H9 (cell line): ENCODE measurements around the gene PNLIP. TPM values are rescaled to one million over a fixed set of nuclear protein-coding genes. Genes with fewer than 3 reads are reported as not detected.

Experiments used
- DNase-seq: peaks from one replicate; pipeline ENCODE4 v3.0.0-alpha.2; 2017
- H2AFZ ChIP-seq: one replicate; pipeline ENCODE4 v1.6.1; 2013; ENCODE audit warnings: mild to moderate bottlenecking, low read length, control low read depth, moderate library complexity
- H2AK5ac ChIP-seq: 2 replicates; pipeline ENCODE4 v1.6.1; 2013; ENCODE audit warnings: low read length, control low read depth, mixed read lengths; ENCODE audit not compliant: insufficient read length
- H2BK120ac ChIP-seq: one replicate; pipeline ENCODE4 v1.6.1; 2013; ENCODE audit warnings: low read depth, mild to moderate bottlenecking, low read length, control low read depth, inconsistent platforms; ENCODE audit not compliant: poor library complexity, severe bottlenecking
- H2BK12ac ChIP-seq: 2 replicates; pipeline ENCODE4 v1.6.1; 2013; ENCODE audit warnings: low read length, control low read depth, mixed read lengths, low read depth; ENCODE audit not compliant: insufficient read length
- H2BK15ac ChIP-seq: 2 replicates; pipeline ENCODE4 v1.6.1; 2013; ENCODE audit warnings: low read depth, low read length, control low read depth
- H2BK20ac ChIP-seq: one replicate; pipeline ENCODE4 v1.6.1; 2013; ENCODE audit warnings: low read depth, mild to moderate bottlenecking, low read length, control low read depth, inconsistent platforms; ENCODE audit not compliant: poor library complexity, severe bottlenecking
- H2BK5ac ChIP-seq: 2 replicates; pipeline ENCODE4 v1.6.1; 2013; ENCODE audit warnings: low read length, control low read depth, mixed read lengths; ENCODE audit not compliant: insufficient read length
- H3K14ac ChIP-seq: 2 replicates; pipeline ENCODE4 v1.6.1; 2013; ENCODE audit warnings: low read length, control low read depth; ENCODE audit not compliant: insufficient read depth
- H3K18ac ChIP-seq: 2 replicates; pipeline ENCODE4 v1.6.1; 2013; ENCODE audit warnings: low read depth, mild to moderate bottlenecking, mixed read lengths, low read length, control low read depth; ENCODE audit not compliant: insufficient read length
- H3K23ac ChIP-seq: 2 replicates; pipeline ENCODE4 v1.6.1; 2013; ENCODE audit warnings: low read length, control low read depth, mixed read lengths, low read depth; ENCODE audit not compliant: insufficient read length
- H3K23me2 ChIP-seq: 2 replicates; pipeline ENCODE4 v1.6.1; 2013; ENCODE audit warnings: low read depth, mild to moderate bottlenecking, mixed read lengths, low read length, control low read depth; ENCODE audit not compliant: insufficient read length, poor library complexity, severe bottlenecking
- H3K27ac ChIP-seq: 2 replicates; pipeline ENCODE4 v1.5.1; 2013; ENCODE audit warnings: low read length, control low read depth, mixed read lengths, low read depth; ENCODE audit not compliant: insufficient read length
- H3K27me3 ChIP-seq: 2 replicates; pipeline ENCODE4 v1.6.1; 2013; ENCODE audit warnings: low read length, control low read depth, inconsistent platforms; ENCODE audit not compliant: insufficient read depth
- H3K4ac ChIP-seq: 2 replicates; pipeline ENCODE4 v1.6.1; 2013; ENCODE audit warnings: low read depth, mild to moderate bottlenecking, control low read depth, inconsistent platforms, low read length, moderate library complexity
- H3K4me1 ChIP-seq: 2 replicates; pipeline ENCODE4 v1.6.1; 2013; ENCODE audit warnings: low read length, control low read depth, inconsistent platforms; ENCODE audit not compliant: insufficient read depth
- H3K4me2 ChIP-seq: 2 replicates; pipeline ENCODE4 v1.6.1; 2013; ENCODE audit warnings: low read length, control low read depth, mixed read lengths; ENCODE audit not compliant: insufficient read length, insufficient read depth
- H3K56ac ChIP-seq: 2 replicates; pipeline ENCODE4 v1.6.1; 2013; ENCODE audit warnings: low read depth, mild to moderate bottlenecking, mixed read lengths, low read length, control low read depth; ENCODE audit not compliant: insufficient read length
- H3K79me1 ChIP-seq: 2 replicates; pipeline ENCODE4 v1.6.1; 2013; ENCODE audit warnings: low read depth, mild to moderate bottlenecking, moderate library complexity, low read length, control low read depth, inconsistent platforms; ENCODE audit not compliant: insufficient read depth, poor library complexity, severe bottlenecking
- H3K79me2 ChIP-seq: 2 replicates; pipeline ENCODE4 v1.6.1; 2013; ENCODE audit warnings: low read length, control low read depth, inconsistent platforms; ENCODE audit not compliant: insufficient read depth
- H3K9ac ChIP-seq: 2 replicates; pipeline ENCODE4 v1.6.1; 2013; ENCODE audit warnings: low read length, control low read depth, mixed read lengths; ENCODE audit not compliant: insufficient read length; ENCODE audit errors: extremely low read depth
- H3K9me3 ChIP-seq: one replicate; pipeline ENCODE4 v1.6.1; 2013; ENCODE audit warnings: low read depth, low read length, inconsistent platforms; ENCODE audit not compliant: control insufficient read depth
- H3T11ph ChIP-seq: one replicate; pipeline ENCODE4 v1.6.1; 2013; ENCODE audit warnings: mild to moderate bottlenecking, low read length, control low read depth, inconsistent platforms
- H4K20me1 ChIP-seq: one replicate; pipeline ENCODE4 v1.6.1; 2013; ENCODE audit not compliant: control insufficient read depth, insufficient read length, insufficient read depth
- H4K5ac ChIP-seq: 2 replicates; pipeline ENCODE4 v1.6.1; 2013; ENCODE audit warnings: low read depth, mild to moderate bottlenecking, mixed read lengths, low read length, control low read depth; ENCODE audit not compliant: insufficient read length
- H4K8ac ChIP-seq: replicated peaks from 2 replicates; pipeline ENCODE4 v1.6.1; 2013; ENCODE audit warnings: low read length, control low read depth, mixed read lengths, low read depth; ENCODE audit not compliant: insufficient read length
- H4K91ac ChIP-seq: 2 replicates; pipeline ENCODE4 v1.6.1; 2013; ENCODE audit warnings: low read depth, mild to moderate bottlenecking, moderate library complexity, mixed read lengths, low read length, control low read depth; ENCODE audit not compliant: insufficient read length
- H3K27ac Mint-ChIP-seq, 3 experiments: 2 replicates in 2 of 3; 3 replicates in 1 of 3; pipeline ENCODE4 v1.8.0; 2020 to 2021; ENCODE audit warnings: mixed read lengths in 3 of 3, mild to moderate bottlenecking in 1 of 3, moderate library complexity in 1 of 3
- H3K27me3 Mint-ChIP-seq: 2 replicates; pipeline ENCODE4 v1.8.0; 2021; ENCODE audit warnings: low read depth, mild to moderate bottlenecking, moderate library complexity, mixed read lengths
- H3K36me3 Mint-ChIP-seq, 3 experiments: 2 replicates in 2 of 3; 3 replicates in 1 of 3; pipeline ENCODE4 v1.8.0; 2020 to 2021; ENCODE audit warnings: low read depth in 3 of 3, mixed read lengths in 3 of 3; ENCODE audit not compliant: insufficient read depth in 1 of 3
- H3K4me1 Mint-ChIP-seq, 2 experiments: 2 replicates each; pipeline ENCODE4 v1.8.0; 2020; ENCODE audit warnings: mixed read lengths in 2 of 2
- H3K4me3 Mint-ChIP-seq, 2 experiments: 2 replicates in 1 of 2; 3 replicates in 1 of 2; pipeline ENCODE4 v1.8.0; 2020 to 2021; ENCODE audit warnings: mild to moderate bottlenecking in 2 of 2, mixed read lengths in 2 of 2, moderate library complexity in 1 of 2
- H3K9me3 Mint-ChIP-seq, 2 experiments: 2 replicates in 1 of 2; 3 replicates in 1 of 2; pipeline ENCODE4 v1.8.0; 2020; ENCODE audit warnings: mild to moderate bottlenecking in 2 of 2, mixed read lengths in 2 of 2, moderate library complexity in 1 of 2
- WGBS: extraction: QIAGEN DNeasy Blood & Tissue Kit; methylation state at CpG from one replicate; pipeline ENCODE4 v1.1.7; 2013; ENCODE audit warnings: missing lambda C conversion rate, low lambda C conversion rate, mixed read lengths; ENCODE audit not compliant: insufficient read length; ENCODE audit errors: extremely low coverage; 5-methylcytosine and 5-hydroxymethylcytosine counted together
- total RNA-seq: library from RNA; stranded (reverse); gene quantifications from 2 replicates; pipeline ENCODE4 v1.2.1, GENCODE V29; 2021
- TF ChIP-seq, protein P1 (sequence below): fragments of 200-600 bp; sonication (generic); conservative IDR thresholded peaks from 3 replicates; pipeline ENCODE4 v1.8.0; 2021; ENCODE audit warnings: antibody characterized with exemption, mild to moderate bottlenecking

PNLIP gene
- total RNA-seq, 1 experiment from 2014 or later = not detected

DNA sequence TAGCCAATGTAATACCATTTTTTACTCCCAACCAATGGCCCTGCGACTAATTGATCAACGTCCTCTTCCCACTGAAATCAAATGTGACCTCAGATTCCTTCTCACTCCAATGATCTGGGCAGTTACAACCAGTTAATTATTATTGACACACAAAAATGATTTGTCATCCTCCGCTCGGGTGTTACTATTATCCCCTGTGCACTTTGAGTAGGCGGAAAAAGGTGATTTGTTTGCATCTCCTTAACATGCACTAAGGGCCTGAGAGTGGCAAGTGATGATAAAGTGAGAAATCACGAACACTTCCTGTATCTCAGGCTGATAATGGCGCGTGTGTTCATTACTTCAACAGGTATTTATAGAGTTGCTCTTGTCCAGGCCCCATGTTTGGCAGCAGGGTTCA, 40.9 kb upstream of the PNLIP start:
- H2BK15ac ChIP-seq = no peak overlapping the region
- H3K27ac ChIP-seq = no peak overlapping the region
- H3K79me1 ChIP-seq = no peaks in the 10 kb centered on the region
- H3K9ac ChIP-seq = no peak overlapping the region
- H3K36me3 Mint-ChIP-seq = 0 out of 7 replicates have a peak, but pooled peaks cover 0 to 3% (median 0%) of the 10 kb centered on the region in 3 experiments
- no peak overlapping the region for H3K56ac ChIP-seq
- H3K23ac ChIP-seq = no peak overlapping the region
- no peaks in the 10 kb centered on the region for H3K9me3 ChIP-seq
- no peak overlapping the region for H2BK12ac ChIP-seq
- no peak overlapping the region for H3K18ac ChIP-seq
- H3K27ac Mint-ChIP-seq = no peak overlapping the region
- no peak overlapping the region for H2AFZ ChIP-seq
- no peak overlapping the region for H3K4me2 ChIP-seq
- H2BK120ac ChIP-seq = no peak overlapping the region
- H2BK20ac ChIP-seq = no peak overlapping the region
- no peak for DNase-seq
- H3K9me3 Mint-ChIP-seq = peaks cover 0 to 4% of the 10 kb centered on the region in 2 experiments; a peak in 1 of 5 replicates
- peaks cover 6% of the 10 kb centered on the region for H3K27me3 Mint-ChIP-seq
- H3K4me1 Mint-ChIP-seq = peaks cover 10 to 12% of the 10 kb centered on the region in 2 experiments; a peak in 3 of 4 replicates
- H4K5ac ChIP-seq = no peak overlapping the region
- no peak overlapping the region for H3T11ph ChIP-seq
- H2AK5ac ChIP-seq = no peak overlapping the region
- no peaks in the 10 kb centered on the region for H4K20me1 ChIP-seq
- no peak overlapping the region for H2BK5ac ChIP-seq
- no peak overlapping the region for H4K8ac ChIP-seq
- H3K23me2 ChIP-seq = no peaks in the 10 kb centered on the region
- H4K91ac ChIP-seq = no peak overlapping the region
- H3K79me2 ChIP-seq = no peaks in the 10 kb centered on the region
- H3K27me3 ChIP-seq = no peaks in the 10 kb centered on the region
- no CpG with 5 or more reads among the region's 8 CpGs for WGBS
- no peak overlapping the region for H3K4me3 Mint-ChIP-seq
- no peak overlapping the region for H3K14ac ChIP-seq
- H3K4me1 ChIP-seq = no peaks in the 10 kb centered on the region
- TF ChIP-seq, protein P1, sequence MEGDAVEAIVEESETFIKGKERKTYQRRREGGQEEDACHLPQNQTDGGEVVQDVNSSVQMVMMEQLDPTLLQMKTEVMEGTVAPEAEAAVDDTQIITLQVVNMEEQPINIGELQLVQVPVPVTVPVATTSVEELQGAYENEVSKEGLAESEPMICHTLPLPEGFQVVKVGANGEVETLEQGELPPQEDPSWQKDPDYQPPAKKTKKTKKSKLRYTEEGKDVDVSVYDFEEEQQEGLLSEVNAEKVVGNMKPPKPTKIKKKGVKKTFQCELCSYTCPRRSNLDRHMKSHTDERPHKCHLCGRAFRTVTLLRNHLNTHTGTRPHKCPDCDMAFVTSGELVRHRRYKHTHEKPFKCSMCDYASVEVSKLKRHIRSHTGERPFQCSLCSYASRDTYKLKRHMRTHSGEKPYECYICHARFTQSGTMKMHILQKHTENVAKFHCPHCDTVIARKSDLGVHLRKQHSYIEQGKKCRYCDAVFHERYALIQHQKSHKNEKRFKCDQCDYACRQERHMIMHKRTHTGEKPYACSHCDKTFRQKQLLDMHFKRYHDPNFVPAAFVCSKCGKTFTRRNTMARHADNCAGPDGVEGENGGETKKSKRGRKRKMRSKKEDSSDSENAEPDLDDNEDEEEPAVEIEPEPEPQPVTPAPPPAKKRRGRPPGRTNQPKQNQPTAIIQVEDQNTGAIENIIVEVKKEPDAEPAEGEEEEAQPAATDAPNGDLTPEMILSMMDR = no peak
- H3K4ac ChIP-seq = no peak overlapping the region
